Parathyroid adenoma (tissue), 2 donors: Measurements from ENCODE around the gene POLE.

Source experiments
- H2AFZ ChIP-seq: fragments of 300-600 bp; sonication (generic); one replicate; pipeline ENCODE4 v1.7.0; 2017; ENCODE audit warnings: antibody characterized with exemption, mild to moderate bottlenecking
- H3K27ac ChIP-seq: fragments of 300-600 bp; sonication (generic); one replicate; pipeline ENCODE4 v1.7.0; 2017
- H3K27me3 ChIP-seq: fragments of 300-600 bp; sonication (generic); one replicate; pipeline ENCODE4 v1.7.0; 2017; ENCODE audit warnings: low read length; ENCODE audit not compliant: control insufficient read depth, insufficient read depth
- H3K36me3 ChIP-seq: fragments of 300-600 bp; sonication (generic); one replicate; pipeline ENCODE4 v1.7.0; 2017; ENCODE audit warnings: low read length; ENCODE audit not compliant: control insufficient read depth, insufficient read depth
- H3K4me1 ChIP-seq: fragments of 300-600 bp; sonication (generic); one replicate; pipeline ENCODE4 v1.7.0; 2017; ENCODE audit warnings: control low read depth
- H3K4me2 ChIP-seq: fragments of 300-600 bp; sonication (generic); one replicate; pipeline ENCODE4 v1.7.0; 2017; ENCODE audit warnings: low read length
- H3K4me3 ChIP-seq: fragments of 300-600 bp; sonication (generic); one replicate; pipeline ENCODE4 v1.7.0; 2017; ENCODE audit warnings: low read depth, low read length
- H3K79me2 ChIP-seq: fragments of 300-600 bp; sonication (generic); one replicate; pipeline ENCODE4 v1.7.0; 2017; ENCODE audit warnings: control low read depth
- H3K9ac ChIP-seq: fragments of 300-600 bp; sonication (generic); one replicate; pipeline ENCODE4 v1.7.0; 2017; ENCODE audit warnings: mild to moderate bottlenecking
- H3K9me3 ChIP-seq: fragments of 300-600 bp; sonication (generic); one replicate; pipeline ENCODE4 v1.7.0; 2017; ENCODE audit warnings: low read length; ENCODE audit not compliant: control insufficient read depth
- CTCF ChIP-seq: fragments of 300-600 bp; sonication (generic); IDR thresholded peaks from one replicate; pipeline ENCODE4 v1.7.0; 2017; ENCODE audit warnings: antibody characterized with exemption, mild to moderate bottlenecking
- donor health status: primary hyperparathyroidism.

The POLE gene

GRCh38 chr12:132648616-132649225, 38.4 kb downstream of the POLE start:
- Histone ChIP-seq H3K27ac (no peak overlapping the region), H3K4me2 (no peak overlapping the region), H3K79me2 (no peaks in the 10 kb centered on the region), H3K9me3 (no peaks in the 10 kb centered on the region), H3K36me3 (no peaks in the 10 kb centered on the region), H3K4me3 (no peak overlapping the region), H3K9ac (no peak overlapping the region), H2AFZ (no peak overlapping the region), H3K4me1 (no peaks in the 10 kb centered on the region), H3K27me3 (no peaks in the 10 kb centered on the region)
- no peak for TF ChIP-seq CTCF

- Histone ChIP-seq H3K9ac (no peak overlapping the region), H2AFZ (no peak overlapping the region), H3K36me3 (no peaks in the 10 kb centered on the region), H3K27ac (no peak overlapping the region), H3K4me2 (no peak overlapping the region), H3K27me3 (no peaks in the 10 kb centered on the region), H3K4me3 (no peak overlapping the region), H3K79me2 (no peaks in the 10 kb centered on the region), H3K9me3 (no peaks in the 10 kb centered on the region), H3K4me1 (no peaks in the 10 kb centered on the region)
- TF ChIP-seq CTCF, result no peak
Measured at GRCh38 chr12:132647858-132648257, 39.3 kb downstream of the POLE start.

- Histone ChIP-seq H3K9ac (no peak overlapping the region), H3K36me3 (no peaks in the 10 kb centered on the region), H3K27me3 (no peaks in the 10 kb centered on the region), H3K4me2 (no peak overlapping the region), H3K4me3 (no peak overlapping the region), H3K4me1 (no peaks in the 10 kb centered on the region), H2AFZ (no peak overlapping the region), H3K27ac (no peak overlapping the region), H3K9me3 (no peaks in the 10 kb centered on the region), H3K79me2 (no peaks in the 10 kb centered on the region)
- no peak for TF ChIP-seq CTCF
Measured at GRCh38 chr12:132646850-132647249, 40.3 kb downstream of the POLE start.

GRCh38 chr12:132642846-132643835, 44.0 kb downstream of the POLE start:
- no peak overlapping the region for H3K27ac ChIP-seq
- H3K27me3 ChIP-seq, result no peaks in the 10 kb centered on the region
- no peaks in the 10 kb centered on the region for H3K9me3 ChIP-seq
- no peaks in the 10 kb centered on the region for H3K79me2 ChIP-seq
- H3K4me2 ChIP-seq, result no peak overlapping the region
- no peaks in the 10 kb centered on the region for H3K36me3 ChIP-seq
- no peak overlapping the region for H3K9ac ChIP-seq
- no peak for TF ChIP-seq CTCF
- no peak overlapping the region for H2AFZ ChIP-seq
- no peaks in the 10 kb centered on the region for H3K4me1 ChIP-seq
- H3K4me3 ChIP-seq, result no peak overlapping the region
